ENCODE data around the gene MSH5. TPM values are rescaled to one million over a fixed set of nuclear protein-coding genes. Genes with fewer than 3 reads are reported as not detected.
"Not testable (repeated sequence)": the region's sequence is repeated elsewhere in the genome, so short reads cannot be mapped to it uniquely, and the experiment has no call there.

The MSH5 gene
- total RNA-seq, 2 donors from 2014 or later, result 13.3 to 34.2 TPM

DNA sequence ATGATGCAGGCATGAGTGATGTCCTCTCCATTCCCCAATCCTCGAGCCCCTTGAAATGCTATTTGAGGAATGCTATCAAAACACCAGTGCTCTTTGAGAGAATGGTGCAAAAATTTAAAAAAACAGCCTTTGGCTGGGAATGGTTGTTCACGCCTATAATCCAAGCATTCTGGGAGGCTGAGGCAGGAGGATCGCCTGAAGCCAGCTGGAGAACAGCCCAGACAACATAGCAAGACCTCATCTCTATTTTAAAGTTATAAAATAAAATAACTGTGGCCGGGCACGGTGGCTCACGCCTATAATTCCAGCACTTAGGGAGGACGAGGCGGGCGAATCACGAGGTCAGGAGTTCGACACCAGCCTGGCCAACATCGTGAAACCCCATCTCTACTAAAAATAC, 60.0 kb downstream of the MSH5 start:
- Histone ChIP-seq H3K4me1 (peaks cover 5% of the 10 kb centered on the region), H3K4me3 (no peak overlapping the region), H3K9me3 (no peaks in the 10 kb centered on the region), H3K27ac (no peak overlapping the region), H3K27me3 (no peaks in the 10 kb centered on the region), H3K9ac (ENCODE audit: low read depth in 2 of 2, low read length in 2 of 2) (no peak overlapping the region), H3K36me3 (no peaks in the 10 kb centered on the region)
- intact Hi-C loops (cut with DNase I), result no loop called here
- no peak for TF ChIP-seq CTCF (IDR thresholded peaks at IDR 0.05)
- DNase-seq, result no peak

GRCh38 chr6:31801031-31801927, 61.5 kb downstream of the MSH5 start:
- DNase-seq; H3K9ac ChIP-seq (ENCODE audit: low read depth in 2 of 2, low read length in 2 of 2); H3K9me3 ChIP-seq; H3K27ac ChIP-seq; intact Hi-C loops (cut with DNase I); H3K36me3 ChIP-seq; H3K27me3 ChIP-seq; H3K4me3 ChIP-seq: not testable (repeated sequence)
- H3K4me1 ChIP-seq, result peaks cover 10% of the 10 kb centered on the region

DNA sequence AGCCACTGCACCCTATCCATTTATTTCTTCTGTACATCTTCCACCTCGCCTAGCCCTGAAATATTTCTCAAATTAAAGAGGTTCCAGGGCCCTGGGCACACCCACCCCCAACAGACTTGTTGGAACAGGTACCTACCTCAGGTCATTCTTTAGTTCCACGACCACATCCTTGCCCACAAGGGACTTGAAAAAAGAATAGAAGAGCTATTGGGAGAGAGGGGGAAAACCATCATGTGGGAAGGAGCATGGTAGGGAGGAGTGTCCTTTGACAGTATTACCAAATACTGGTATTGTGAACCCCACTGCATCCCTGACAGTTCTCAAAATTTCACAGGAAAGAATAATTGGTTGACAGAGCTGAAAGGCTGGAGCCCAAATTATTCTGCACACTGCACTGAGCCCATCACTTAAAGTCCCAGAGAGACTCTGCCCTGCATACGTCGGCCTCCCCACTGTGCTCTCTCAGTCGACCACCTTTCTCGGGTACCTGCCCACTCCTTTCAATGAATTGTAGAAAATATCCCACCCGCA, 66.2 kb downstream of the MSH5 start:
- H3K27me3 ChIP-seq, result no peaks in the 10 kb centered on the region
- intact Hi-C loops (cut with DNase I), result no loop called here
- peak overlapping the region; percentile 79 to 97 for H3K9ac ChIP-seq (ENCODE audit: low read depth in 2 of 2, low read length in 2 of 2)
- no peak for TF ChIP-seq CTCF (IDR thresholded peaks at IDR 0.05)
- H3K4me1 ChIP-seq, result peaks cover 9% of the 10 kb centered on the region
- DNase-seq, result no peak
- no peaks in the 10 kb centered on the region for H3K9me3 ChIP-seq
- H3K4me3 ChIP-seq, result peak overlapping the region; percentile 61
- peak overlapping the region; percentile 91 for H3K27ac ChIP-seq
- H3K36me3 ChIP-seq, result no peaks in the 10 kb centered on the region

DNA sequence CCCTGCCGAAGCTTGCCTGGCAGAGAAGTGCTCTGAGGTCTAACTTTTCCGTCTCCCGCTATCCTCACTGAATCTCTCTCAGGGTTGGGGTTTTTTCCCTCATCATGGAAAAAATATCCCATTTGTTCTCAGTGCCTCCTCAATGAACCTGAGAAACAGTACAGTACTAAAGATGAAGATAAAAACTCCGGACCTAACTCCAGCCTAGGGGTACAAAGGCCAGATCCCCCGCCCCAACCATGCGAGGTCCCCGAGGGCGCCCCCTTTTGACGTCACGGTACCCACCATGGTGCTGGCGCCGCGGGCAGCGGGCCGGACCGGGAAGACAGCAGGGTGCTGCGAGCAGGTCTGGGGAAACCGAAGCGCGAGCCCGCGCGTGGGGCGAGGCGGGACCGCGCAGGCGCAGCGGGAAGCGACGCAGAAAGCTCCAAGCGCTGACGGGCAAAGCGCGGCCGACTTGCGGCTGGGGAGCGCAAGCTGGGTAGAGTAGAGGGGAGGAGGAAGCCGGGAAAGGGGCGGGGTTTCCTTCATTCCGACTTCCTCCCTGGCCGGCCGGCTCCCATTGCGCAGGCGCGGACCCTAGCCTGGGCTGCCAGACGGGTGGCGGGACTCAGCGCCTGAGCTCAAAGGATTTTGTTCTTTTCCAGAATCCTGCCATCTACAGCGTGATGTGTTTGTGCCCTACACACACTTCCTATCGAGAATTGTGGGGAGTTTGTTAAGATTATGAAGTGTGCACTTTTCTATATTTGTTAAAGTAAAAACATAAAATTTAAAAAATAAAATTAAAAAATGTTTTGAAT, 66.9 kb downstream of the MSH5 start, which contains the start of gene LSM2:
Gene LSM2, minus strand, starts transcription at position 497 of the 803 bp plus-strand sequence. Its CDS starts 209 bp downstream, at position 288.
- peak within 1 kb of the TSS; percentile 91 for H3K27ac ChIP-seq
- no peak for TF ChIP-seq CTCF (IDR thresholded peaks at IDR 0.05)
- H3K36me3 ChIP-seq, result no peaks in the 10 kb centered on the region
- H3K4me3 ChIP-seq, result peak within 1 kb of the TSS; percentile 61
- intact Hi-C loops (cut with DNase I), result no loop called here
- H3K4me1 ChIP-seq, result peaks cover 9% of the 10 kb centered on the region
- H3K9me3 ChIP-seq, result no peaks in the 10 kb centered on the region
- peak; percentile 96 for DNase-seq
- H3K9ac ChIP-seq (ENCODE audit: low read depth in 2 of 2, low read length in 2 of 2), result peak within 1 kb of the TSS; percentile 79 to 97
- no peaks in the 10 kb centered on the region for H3K27me3 ChIP-seq

DNA sequence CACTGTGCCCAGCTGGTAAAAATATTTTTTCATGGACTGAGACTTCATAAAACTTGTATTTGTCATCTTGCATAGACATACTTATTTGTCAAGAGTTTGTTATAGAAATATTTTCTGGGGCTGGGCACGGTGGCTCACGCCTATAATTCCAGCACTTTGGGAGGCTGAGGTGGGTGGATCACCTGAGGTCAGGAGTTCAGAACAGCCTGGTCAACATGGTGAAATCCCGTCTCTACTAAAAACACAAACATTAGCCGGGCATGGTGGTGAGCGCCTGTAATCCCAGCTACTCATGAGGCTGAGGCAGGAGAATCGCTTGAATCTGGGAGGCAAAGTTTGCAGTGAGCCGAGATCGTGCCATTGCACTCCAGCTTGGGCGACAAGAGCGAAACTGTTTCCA, 68.8 kb downstream of the MSH5 start:
- intact Hi-C loops (cut with DNase I); H3K4me1 ChIP-seq: not testable (repeated sequence)

DNA sequence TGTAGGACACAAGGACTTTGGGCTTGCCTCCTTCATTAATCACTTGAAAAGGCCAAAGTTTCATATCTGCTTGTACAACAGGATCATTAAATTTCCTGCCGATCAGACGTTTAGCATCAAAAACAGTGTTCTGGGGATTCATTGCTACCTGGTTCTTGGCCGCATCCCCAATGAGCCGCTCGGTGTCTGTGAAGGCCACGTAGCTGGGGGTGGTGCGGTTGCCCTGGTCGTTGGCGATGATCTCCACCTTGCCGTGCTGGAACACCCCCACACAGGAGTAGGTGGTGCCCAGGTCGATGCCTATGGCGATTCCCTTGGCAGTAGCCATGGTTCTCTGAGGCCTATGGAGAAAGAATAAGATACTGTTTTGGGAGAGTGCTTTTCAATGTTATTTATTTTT, 71.8 kb downstream of the MSH5 start:
- no peak for DNase-seq
- H3K27me3 ChIP-seq, result no peaks in the 10 kb centered on the region
- no peak overlapping the region for H3K9ac ChIP-seq (ENCODE audit: low read depth in 2 of 2, low read length in 2 of 2)
- no peaks in the 10 kb centered on the region for H3K4me1 ChIP-seq
- no peak overlapping the region for H3K4me3 ChIP-seq
- no peaks in the 10 kb centered on the region for H3K9me3 ChIP-seq
- H3K36me3 ChIP-seq, result no peaks in the 10 kb centered on the region
- no peak for TF ChIP-seq CTCF (IDR thresholded peaks at IDR 0.05)
- no peak overlapping the region for H3K27ac ChIP-seq
- intact Hi-C loops (cut with DNase I), result no loop called here

More for the DNA sequence above, 68.8 kb downstream of the MSH5 start:
- H3K9me3 ChIP-seq; H3K9ac ChIP-seq (ENCODE audit: low read depth in 2 of 2, low read length in 2 of 2); H3K27ac ChIP-seq; H3K27me3 ChIP-seq; H3K36me3 ChIP-seq; H3K4me3 ChIP-seq; DNase-seq: not testable (repeated sequence)
